IMR-90 (cell line): ENCODE measurements around the gene NME4. TPM values are rescaled to one million over a fixed set of nuclear protein-coding genes. Genes with fewer than 3 reads are reported as not detected.

ENCODE experiments used
- ATAC-seq: fragments of 200-7000 bp; cut with Tn5 transposase; 2 replicates; pipeline ENCODE4 v1.9.1; 2020; ENCODE audit warnings: low read depth, mild to moderate bottlenecking, moderate library complexity
- BruUV-seq: library from RNA; stranded (reverse); fragments of 400-500 nt; replicated peaks from 2 replicates; lab custom pipeline; 2021; lab: Mats Ljungman, UMichigan
- CTCF ChIA-PET: fragments of 300-600 bp; formaldehyde crosslinking; extraction: SDS; loops from one replicate; lab custom pipeline; 2021; ENCODE audit warnings: antibody characterized with exemption; lab: Yijun Ruan, JAX
- POLR2A ChIA-PET: fragments of 300-600 bp; sonication (Branson Sonifier 250); formaldehyde crosslinking; loops from one replicate; lab custom pipeline; 2022; ENCODE audit warnings: antibody characterized with exemption; ENCODE audit not compliant: unreplicated experiment; lab: Charles Lee
- DNase-seq: peaks from one replicate; pipeline ENCODE4 v3.0.0; 2013
- H2AFZ ChIP-seq: replicated peaks from 2 replicates; pipeline ENCODE3; 2013; ENCODE audit warnings: low read length, mild to moderate bottlenecking; ENCODE audit not compliant: poor library complexity
- H2AK5ac ChIP-seq: 2 replicates; pipeline ENCODE4 v1.6.1; 2013; ENCODE audit warnings: low read depth, low read length, inconsistent platforms
- H2AK9ac ChIP-seq: replicated peaks from 2 replicates; pipeline ENCODE3; 2013; ENCODE audit warnings: mild to moderate bottlenecking, low read depth, low read length, moderate library complexity; ENCODE audit not compliant: poor library complexity
- H2BK120ac ChIP-seq: 2 replicates; pipeline ENCODE4 v1.6.1; 2013; ENCODE audit warnings: low read depth, low read length, inconsistent platforms
- H2BK15ac ChIP-seq: 3 replicates; pipeline ENCODE4 v1.6.1; 2013; ENCODE audit warnings: low read depth, low read length, inconsistent platforms
- H2BK20ac ChIP-seq: 2 replicates; pipeline ENCODE4 v1.6.1; 2013; ENCODE audit warnings: low read depth, mild to moderate bottlenecking, inconsistent platforms, low read length, moderate library complexity
- H2BK5ac ChIP-seq: 2 replicates; pipeline ENCODE4 v1.6.1; 2013; ENCODE audit warnings: mild to moderate bottlenecking, low read depth, low read length, inconsistent platforms; ENCODE audit not compliant: poor library complexity, severe bottlenecking
- H3K14ac ChIP-seq: replicated peaks from 2 replicates; pipeline ENCODE4 v1.6.1; 2013; ENCODE audit warnings: low read depth, low read length, inconsistent platforms
- H3K18ac ChIP-seq: 2 replicates; pipeline ENCODE4 v1.6.1; 2013; ENCODE audit warnings: low read depth, low read length, control low read depth
- H3K23ac ChIP-seq: 2 replicates; pipeline ENCODE4 v1.6.1; 2013; ENCODE audit warnings: low read depth, low read length, inconsistent platforms
- H3K27ac ChIP-seq: 2 replicates; pipeline ENCODE4 v1.5.1; 2013; ENCODE audit warnings: mild to moderate bottlenecking, control low read depth, low read length; ENCODE audit not compliant: insufficient read depth
- H3K27me3 ChIP-seq: 2 replicates; pipeline ENCODE4 v1.6.1; 2013; ENCODE audit warnings: low read length; ENCODE audit not compliant: control insufficient read depth, insufficient read depth
- H3K36me3 ChIP-seq: 2 replicates; pipeline ENCODE4 v1.6.1; 2013; ENCODE audit warnings: low read length, mixed read lengths; ENCODE audit not compliant: control insufficient read depth, insufficient read depth
- H3K4ac ChIP-seq: 2 replicates; pipeline ENCODE4 v1.6.1; 2013; ENCODE audit warnings: low read depth, low read length, inconsistent platforms
- H3K4me1 ChIP-seq: 2 replicates; pipeline ENCODE4 v1.6.1; 2013; ENCODE audit warnings: low read length, mixed read lengths; ENCODE audit not compliant: control insufficient read depth, insufficient read depth
- H3K4me2 ChIP-seq: 2 replicates; pipeline ENCODE4 v1.6.1; 2013; ENCODE audit warnings: low read depth, mild to moderate bottlenecking, control low read depth, low read length, moderate library complexity
- H3K4me3 ChIP-seq: 2 replicates; pipeline ENCODE4 v1.5.1; 2013; ENCODE audit warnings: low read depth, mild to moderate bottlenecking, control low read depth, low read length, moderate library complexity; ENCODE audit not compliant: insufficient read depth
- H3K56ac ChIP-seq: 2 replicates; pipeline ENCODE4 v1.6.1; 2013; ENCODE audit warnings: low read length, inconsistent platforms; ENCODE audit not compliant: insufficient read depth; ENCODE audit errors: extremely low read depth
- H3K79me1 ChIP-seq, 2 experiments: 2 replicates each; pipeline ENCODE4 v1.6.1; 2013; ENCODE audit warnings: low read length in 2 of 2, inconsistent platforms in 1 of 2, low read depth in 1 of 2
- H3K9ac ChIP-seq: 2 replicates; pipeline ENCODE4 v1.6.1; 2013; ENCODE audit warnings: low read depth, low read length, control low read depth
- H3K9me1 ChIP-seq: 2 replicates; pipeline ENCODE4 v1.6.1; 2013; ENCODE audit warnings: low read length, inconsistent platforms; ENCODE audit not compliant: insufficient read depth
- H3K9me3 ChIP-seq: 2 replicates; pipeline ENCODE4 v1.6.1; 2013; ENCODE audit warnings: low read length; ENCODE audit not compliant: control insufficient read depth, insufficient read depth
- H4K20me1 ChIP-seq: 2 replicates; pipeline ENCODE4 v1.6.1; 2013; ENCODE audit warnings: low read length, inconsistent platforms; ENCODE audit not compliant: insufficient read depth
- H4K5ac ChIP-seq: 2 replicates; pipeline ENCODE4 v1.6.1; 2013; ENCODE audit warnings: mild to moderate bottlenecking, low read depth, low read length, control low read depth
- H4K8ac ChIP-seq, 2 experiments: 2 replicates each; pipeline ENCODE4 v1.6.1; 2013; ENCODE audit warnings: low read depth in 2 of 2, low read length in 2 of 2, control low read depth in 1 of 2, inconsistent platforms in 1 of 2
- H4K91ac ChIP-seq: 2 replicates; pipeline ENCODE4 v1.6.1; 2013; ENCODE audit warnings: low read depth, low read length, inconsistent platforms; ENCODE audit not compliant: insufficient read depth
- CHD1 ChIP-seq: IDR thresholded peaks from 2 replicates; pipeline ENCODE4 v1.6.1; 2012; ENCODE audit warnings: low read depth, low read length, improper control_type of control experiment
- MAFK ChIP-seq: IDR thresholded peaks from 2 replicates; pipeline ENCODE4 v1.6.1; 2012; ENCODE audit warnings: low read depth, low read length, improper control_type of control experiment
- MAZ ChIP-seq: IDR thresholded peaks from 2 replicates; pipeline ENCODE4 v1.6.1; 2012; ENCODE audit warnings: low read depth, mild to moderate bottlenecking, low read length, improper control_type of control experiment, moderate library complexity, borderline replicate concordance
- POLR2A ChIP-seq: IDR thresholded peaks from 2 replicates; pipeline ENCODE4 v1.6.1; 2012; ENCODE audit warnings: mild to moderate bottlenecking, low read depth, low read length
- RCOR1 ChIP-seq: IDR thresholded peaks from 2 replicates; pipeline ENCODE4 v1.6.1; 2012; ENCODE audit warnings: mild to moderate bottlenecking, low read length, improper control_type of control experiment; ENCODE audit not compliant: insufficient replicate concordance
- WGBS, 2 experiments: methylation state at CpG; one replicate each; pipeline versions ENCODE4 v1.1.5 to v1.1.7; 2013; ENCODE audit warnings: missing lambda C conversion rate in 2 of 2; ENCODE audit not compliant: insufficient read length in 1 of 2; ENCODE audit errors: extremely low coverage in 2 of 2; 5-methylcytosine and 5-hydroxymethylcytosine counted together
- dilution Hi-C: fragments of 300-500 bp; cut with HindIII; formaldehyde crosslinking; loops from one replicate; pipeline ENCODE4 v1.14.3; 2018; ENCODE audit warnings: low sequenced_read_pairs; ENCODE audit not compliant: unreplicated experiment
- in situ Hi-C: fragments of 300-500 bp; cut with MboI; formaldehyde crosslinking; loops from 3 replicates; pipeline ENCODE4 v1.14.3; 2019; ENCODE audit warnings: low sequenced_read_pairs, inconsistent platforms, mixed read lengths
- intact Hi-C: fragments of 100-400 bp; cut with micrococcal nuclease; formaldehyde crosslinking; loops from 2 replicates; pipeline ENCODE4 v1.10.0; 2022
- polyA plus RNA-seq, 3 experiments: library from polyadenylated mRNA; depleted of rRNA; stranded (reverse); fragments of >200 nt; gene quantifications; 2 replicates each; pipeline ENCODE4 v1.2.3, GENCODE V29; 2012; ENCODE audit warnings: low replicate concordance in 1 of 3
- total RNA-seq: library from RNA; depleted of rRNA; stranded (reverse); fragments of >200 nt; gene quantifications from 2 replicates; pipeline ENCODE4 v1.2.3, GENCODE V29; 2012
- TF ChIP-seq, protein P1 (sequence below): fragments of 150-350 bp; IDR thresholded peaks from 2 replicates; pipeline ENCODE4 v1.6.1; 2017; ENCODE audit warnings: mild to moderate bottlenecking, antibody characterized with exemption, low read length, low read depth

NME4 gene
- total and polyA plus RNA-seq, 2 of the 4 experiments (the other 2 are of a cell fraction): 124 to 288 TPM

DNA sequence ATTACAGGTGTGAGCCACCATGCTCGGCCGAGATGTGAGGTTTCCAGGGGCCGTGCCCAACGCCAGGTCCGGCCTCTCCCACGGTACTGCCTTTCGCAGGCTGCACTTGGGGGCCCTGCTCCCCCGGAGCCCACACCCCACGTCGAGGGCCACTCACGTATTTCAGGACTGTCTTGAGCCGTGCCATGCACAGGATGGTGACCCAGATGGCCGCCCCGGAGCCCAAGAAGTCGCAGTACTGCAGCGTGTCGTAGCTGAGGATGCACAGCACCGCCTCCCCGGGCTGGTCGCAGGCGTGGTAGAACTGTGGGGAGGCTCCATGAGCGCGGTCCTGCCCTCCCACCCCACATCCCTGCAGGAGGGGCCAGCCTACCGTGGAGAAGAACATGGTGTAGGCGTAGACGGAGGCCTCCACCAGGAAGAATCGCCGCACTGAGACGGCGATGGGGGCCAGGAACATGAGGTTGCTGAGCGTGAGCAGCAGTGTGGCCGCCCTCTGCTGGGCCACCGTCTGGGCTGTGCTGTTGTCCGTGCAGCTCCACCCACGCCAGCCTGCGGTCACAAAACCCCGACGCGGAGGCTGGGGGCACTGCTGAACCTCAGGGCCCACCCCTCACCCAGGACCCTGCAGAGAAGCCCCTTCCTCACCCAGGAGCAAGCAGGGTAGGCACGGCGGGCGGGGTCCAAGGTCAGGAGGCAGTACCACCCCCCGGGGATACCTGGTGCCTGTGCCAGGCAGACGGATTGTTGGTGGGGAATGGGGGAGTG is 23.0 kb upstream of the NME4 start:
- Histone ChIP-seq H2AK9ac (no peak overlapping the region), H2BK120ac (no peak overlapping the region), H3K4me2 (no peak overlapping the region), H3K36me3 (peaks cover 60% of the 10 kb centered on the region), H2AFZ (no peak overlapping the region), H3K9me3 (no peaks in the 10 kb centered on the region), H3K14ac (no peak overlapping the region), H4K8ac (no peak overlapping the region), H2AK5ac (no peak overlapping the region), H4K20me1 (peaks cover 7% of the 10 kb centered on the region), H2BK20ac (no peak overlapping the region), H3K27me3 (no peaks in the 10 kb centered on the region), H3K4me1 (peaks cover 7% of the 10 kb centered on the region; the same call in 1 of the 2 replicates), H3K18ac (no peak overlapping the region), H4K5ac (no peak overlapping the region), H3K4me3 (no peak overlapping the region), H3K9me1 (no peaks in the 10 kb centered on the region), H3K79me1 (peaks cover 4 to 15% of the 10 kb centered on the region in 2 experiments; a peak in 3 of 4 replicates), H3K56ac (no peak overlapping the region), H3K4ac (no peak overlapping the region), H3K27ac (no peak overlapping the region), H2BK15ac (no peak overlapping the region), H3K9ac (no peak overlapping the region), H3K23ac (no peak overlapping the region), H2BK5ac (no peak overlapping the region), H4K91ac (no peak overlapping the region)
- intact Hi-C loops: no loop called here
- no TSS peak for BruUV-seq
- TF ChIP-seq, protein P1, sequence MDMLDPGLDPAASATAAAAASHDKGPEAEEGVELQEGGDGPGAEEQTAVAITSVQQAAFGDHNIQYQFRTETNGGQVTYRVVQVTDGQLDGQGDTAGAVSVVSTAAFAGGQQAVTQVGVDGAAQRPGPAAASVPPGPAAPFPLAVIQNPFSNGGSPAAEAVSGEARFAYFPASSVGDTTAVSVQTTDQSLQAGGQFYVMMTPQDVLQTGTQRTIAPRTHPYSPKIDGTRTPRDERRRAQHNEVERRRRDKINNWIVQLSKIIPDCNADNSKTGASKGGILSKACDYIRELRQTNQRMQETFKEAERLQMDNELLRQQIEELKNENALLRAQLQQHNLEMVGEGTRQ: no peak
- TF ChIP-seq MAZ (no peak), POLR2A (no peak), CHD1 (no peak), MAFK (no peak), RCOR1 (no peak)
- DNase-seq (no peak), ATAC-seq (no peak)
- POLR2A ChIA-PET: no interaction called here
- 90% methylated on average over 19 of the region's 44 CpGs; no CpG with 5 or more reads in 1 of the 2 experiments for WGBS, 2 experiments
- dilution Hi-C loops: no loop called here
- CTCF ChIA-PET: no interaction called here
- in situ Hi-C loops: no loop called here
